Endodermal cell (in vitro differentiated cells): Measurements from ENCODE around the gene OR7G1. TPM values are rescaled to one million over a fixed set of nuclear protein-coding genes. Genes with fewer than 3 reads are reported as not detected.

Experiments used
- DNase-seq: peaks from one replicate; pipeline ENCODE4 v3.0.0-alpha.2; 2017
- H3K27ac ChIP-seq: 2 replicates; pipeline ENCODE4 v1.5.1; 2013; ENCODE audit warnings: mild to moderate bottlenecking, low read depth, low read length, moderate library complexity
- H3K27me3 ChIP-seq: 2 replicates; pipeline ENCODE4 v1.6.1; 2013; ENCODE audit warnings: mild to moderate bottlenecking, low read length, moderate library complexity; ENCODE audit not compliant: insufficient read depth, control insufficient read depth, poor library complexity, severe bottlenecking
- H3K36me3 ChIP-seq: 2 replicates; pipeline ENCODE4 v1.7.0; 2013; ENCODE audit warnings: mild to moderate bottlenecking, low read length, moderate library complexity; ENCODE audit not compliant: control insufficient read depth, insufficient read depth
- H3K4me1 ChIP-seq: one replicate; pipeline ENCODE4 v1.7.0; 2013; ENCODE audit warnings: low read length; ENCODE audit not compliant: control insufficient read depth, insufficient read depth
- H3K4me3 ChIP-seq: 2 replicates; pipeline ENCODE4 v1.5.1; 2013; ENCODE audit warnings: mild to moderate bottlenecking, low read length, moderate library complexity
- H3K9ac ChIP-seq: 2 replicates; pipeline ENCODE4 v1.6.1; 2013; ENCODE audit warnings: mild to moderate bottlenecking, low read length, moderate library complexity; ENCODE audit not compliant: poor library complexity, severe bottlenecking; ENCODE audit errors: extremely low read depth
- H3K9me3 ChIP-seq: 2 replicates; pipeline ENCODE4 v1.6.1; 2013; ENCODE audit warnings: mild to moderate bottlenecking, low read length, moderate library complexity; ENCODE audit not compliant: control insufficient read depth
- H3K27ac Mint-ChIP-seq: 2 replicates; pipeline ENCODE4 v1.8.0; 2020; ENCODE audit warnings: mixed read lengths
- H3K27me3 Mint-ChIP-seq: 2 replicates; pipeline ENCODE4 v1.8.0; 2021; ENCODE audit warnings: mild to moderate bottlenecking, mixed read lengths; ENCODE audit not compliant: insufficient read depth
- H3K36me3 Mint-ChIP-seq: 2 replicates; pipeline ENCODE4 v1.8.0; 2020; ENCODE audit warnings: low read depth, mixed read lengths
- H3K4me1 Mint-ChIP-seq: 2 replicates; pipeline ENCODE4 v1.8.0; 2020; ENCODE audit warnings: mixed read lengths
- H3K4me3 Mint-ChIP-seq: 2 replicates; pipeline ENCODE4 v1.8.0; 2020; ENCODE audit warnings: mild to moderate bottlenecking, moderate library complexity, mixed read lengths
- H3K9me3 Mint-ChIP-seq: 2 replicates; pipeline ENCODE4 v1.8.0; 2020; ENCODE audit warnings: mild to moderate bottlenecking, mixed read lengths
- WGBS, 2 experiments: methylation state at CpG; one replicate each; pipeline versions ENCODE4 v1.1.5 to v1.1.7; 2013; ENCODE audit warnings: missing lambda C conversion rate in 2 of 2, mixed read lengths in 1 of 2; ENCODE audit not compliant: insufficient coverage in 1 of 2, insufficient read length in 1 of 2; 5-methylcytosine and 5-hydroxymethylcytosine counted together
- total RNA-seq, 2 donors: library from RNA; stranded (reverse); fragmentation: NEBNext Ultra II Directional in 1 of 2; extraction: Animal tissue kit (Norgen Biotek cat#: 25700) in 1 of 2; gene quantifications; 2 replicates in 1 of 2; 3 replicates in 1 of 2; pipeline ENCODE4 v1.2.1, GENCODE V29; 2021
- TF ChIP-seq, protein P1 (sequence below): fragments of 200-600 bp; sonication (generic); conservative IDR thresholded peaks from 2 replicates; pipeline ENCODE4 v1.5.0; 2021; ENCODE audit warnings: antibody characterized with exemption, mild to moderate bottlenecking

Gene OR7G1
- total RNA-seq, 2 donors from 2014 or later: not detected

GRCh38 chr19:9116547-9116946 is 984 bp upstream of the OR7G1 start:
- no peak overlapping the region for H3K27ac ChIP-seq
- Mint-ChIP-seq H3K9me3 (peaks cover 81% of the 10 kb centered on the region), H3K4me3 (no peak overlapping the region), H3K27ac (no peak overlapping the region), H3K4me1 (no peaks in the 10 kb centered on the region), H3K36me3 (no peaks in the 10 kb centered on the region), H3K27me3 (no peaks in the 10 kb centered on the region)
- TF ChIP-seq, protein P1, sequence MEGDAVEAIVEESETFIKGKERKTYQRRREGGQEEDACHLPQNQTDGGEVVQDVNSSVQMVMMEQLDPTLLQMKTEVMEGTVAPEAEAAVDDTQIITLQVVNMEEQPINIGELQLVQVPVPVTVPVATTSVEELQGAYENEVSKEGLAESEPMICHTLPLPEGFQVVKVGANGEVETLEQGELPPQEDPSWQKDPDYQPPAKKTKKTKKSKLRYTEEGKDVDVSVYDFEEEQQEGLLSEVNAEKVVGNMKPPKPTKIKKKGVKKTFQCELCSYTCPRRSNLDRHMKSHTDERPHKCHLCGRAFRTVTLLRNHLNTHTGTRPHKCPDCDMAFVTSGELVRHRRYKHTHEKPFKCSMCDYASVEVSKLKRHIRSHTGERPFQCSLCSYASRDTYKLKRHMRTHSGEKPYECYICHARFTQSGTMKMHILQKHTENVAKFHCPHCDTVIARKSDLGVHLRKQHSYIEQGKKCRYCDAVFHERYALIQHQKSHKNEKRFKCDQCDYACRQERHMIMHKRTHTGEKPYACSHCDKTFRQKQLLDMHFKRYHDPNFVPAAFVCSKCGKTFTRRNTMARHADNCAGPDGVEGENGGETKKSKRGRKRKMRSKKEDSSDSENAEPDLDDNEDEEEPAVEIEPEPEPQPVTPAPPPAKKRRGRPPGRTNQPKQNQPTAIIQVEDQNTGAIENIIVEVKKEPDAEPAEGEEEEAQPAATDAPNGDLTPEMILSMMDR: no peak
- WGBS, 2 experiments: 58 to 65% methylated on average over 2 to 5 of the region's 5 CpGs
- H3K36me3 ChIP-seq: no peaks in the 10 kb centered on the region
- no peaks in the 10 kb centered on the region for H3K27me3 ChIP-seq
- no peak for DNase-seq
- H3K4me1 ChIP-seq: no peaks in the 10 kb centered on the region
- H3K9me3 ChIP-seq: peaks cover 33% of the 10 kb centered on the region
- no peak overlapping the region for H3K9ac ChIP-seq
- H3K4me3 ChIP-seq: no peak overlapping the region

DNA sequence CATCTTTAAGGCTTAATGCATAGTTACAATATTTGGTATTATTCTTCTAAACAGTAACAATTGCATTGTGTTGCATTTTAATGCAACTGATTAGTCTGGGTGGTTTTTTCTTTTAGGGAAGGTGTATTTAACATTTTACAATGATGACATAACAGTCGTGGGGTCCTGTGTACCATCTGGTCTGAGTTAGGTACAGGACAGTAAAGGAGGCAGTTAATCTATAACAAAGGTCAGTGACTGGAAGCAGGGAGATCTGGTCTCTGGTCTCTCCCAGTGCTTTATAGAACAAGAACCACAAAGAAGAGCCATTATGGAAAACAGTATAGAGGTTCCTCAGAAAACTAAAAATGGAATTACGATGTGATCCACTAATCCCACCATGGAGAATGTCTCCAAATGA is 5.6 kb downstream of the OR7G1 start:
- no peak overlapping the region for H3K4me3 ChIP-seq
- Mint-ChIP-seq H3K27ac (no peak overlapping the region), H3K36me3 (peaks cover 2% of the 10 kb centered on the region), H3K9me3 (peaks cover 84% of the 10 kb centered on the region), H3K4me3 (no peak overlapping the region), H3K27me3 (no peaks in the 10 kb centered on the region), H3K4me1 (no peaks in the 10 kb centered on the region)
- 41 to 62% methylated on average over 2 of the region's 2 CpGs for WGBS, 2 experiments
- H3K27ac ChIP-seq: no peak overlapping the region
- no peaks in the 10 kb centered on the region for H3K27me3 ChIP-seq
- no peaks in the 10 kb centered on the region for H3K4me1 ChIP-seq
- no peaks in the 10 kb centered on the region for H3K36me3 ChIP-seq
- peaks cover 49% of the 10 kb centered on the region for H3K9me3 ChIP-seq
- H3K9ac ChIP-seq: no peak overlapping the region
- no peak for DNase-seq
- TF ChIP-seq, protein P1: no peak

GRCh38 chr19:9107375-9107774 is 8.2 kb downstream of the OR7G1 start, which contains the start of gene OR7G2:
Gene OR7G2 (minus strand): TSS chr19:9107475. CDS start chr19:9103243, 4,232 bp downstream.
- no peaks in the 10 kb centered on the region for H3K27me3 ChIP-seq
- H3K9me3 ChIP-seq: peaks cover 44% of the 10 kb centered on the region
- no peaks in the 10 kb centered on the region for H3K4me1 ChIP-seq
- Mint-ChIP-seq H3K27ac (no peak within 1 kb of the TSS), H3K9me3 (peaks cover 81% of the 10 kb centered on the region), H3K27me3 (peaks cover under 1% of the 10 kb centered on the region), H3K4me1 (no peaks in the 10 kb centered on the region), H3K36me3 (peaks cover 2% of the 10 kb centered on the region), H3K4me3 (no peak within 1 kb of the TSS)
- no peaks in the 10 kb centered on the region for H3K36me3 ChIP-seq
- no peak within 1 kb of the TSS for H3K9ac ChIP-seq
- WGBS, 2 experiments: 60 to 64% methylated on average over 4 to 8 of the region's 8 CpGs
- H3K4me3 ChIP-seq: no peak within 1 kb of the TSS
- H3K27ac ChIP-seq: no peak within 1 kb of the TSS
- no peak for DNase-seq
- TF ChIP-seq, protein P1: no peak
